ENCODE measurements around the gene CLEC18B.
A peak's percentile ranks its signal among the peaks of the same experiment; 100 is the strongest.
"Not testable (repeated sequence)": the region's sequence is repeated elsewhere in the genome, so short reads cannot be mapped to it uniquely, and the experiment has no call there.

Gene CLEC18B

DNA sequence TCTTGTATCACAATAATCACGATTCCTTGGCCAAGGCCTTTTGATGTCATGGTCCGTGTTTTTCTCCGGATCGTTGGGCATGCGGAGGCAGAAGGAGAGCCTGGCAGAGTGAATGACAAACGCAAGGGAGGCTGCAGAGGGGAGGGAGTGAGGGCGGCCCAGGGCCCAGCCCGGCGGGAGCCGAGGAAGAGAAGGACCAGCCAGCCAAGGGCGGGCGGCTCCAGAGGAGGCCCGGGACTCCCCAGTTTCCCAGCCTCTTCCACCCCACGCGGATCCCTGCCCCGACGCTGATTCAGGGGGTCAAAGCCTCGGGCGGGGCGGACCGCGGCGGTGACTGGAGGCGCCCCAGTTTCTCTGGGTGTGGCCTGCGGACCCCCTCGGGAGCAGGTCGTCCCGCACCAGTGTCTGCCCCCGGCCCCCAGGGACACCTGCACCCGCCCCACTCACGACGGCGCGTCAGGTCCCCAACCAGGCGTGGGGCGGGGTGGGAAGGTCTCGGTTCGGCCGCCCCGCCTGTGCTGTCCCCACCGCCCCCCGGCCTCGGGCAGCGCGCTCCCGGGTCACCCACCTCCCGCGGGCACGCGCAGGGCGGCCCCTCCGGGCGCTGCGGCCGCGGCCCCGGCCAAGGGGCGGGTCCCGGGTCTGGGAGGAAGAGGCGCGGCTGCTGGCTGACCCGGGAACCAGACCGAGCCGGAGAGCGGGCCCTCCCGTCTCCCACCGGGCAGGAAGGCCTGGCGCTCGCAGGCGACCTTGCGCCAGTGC is 14.5 kb downstream of the CLEC18B start:
- DNase-seq (ENCODE audit: low spot score): not testable (repeated sequence)

DNA sequence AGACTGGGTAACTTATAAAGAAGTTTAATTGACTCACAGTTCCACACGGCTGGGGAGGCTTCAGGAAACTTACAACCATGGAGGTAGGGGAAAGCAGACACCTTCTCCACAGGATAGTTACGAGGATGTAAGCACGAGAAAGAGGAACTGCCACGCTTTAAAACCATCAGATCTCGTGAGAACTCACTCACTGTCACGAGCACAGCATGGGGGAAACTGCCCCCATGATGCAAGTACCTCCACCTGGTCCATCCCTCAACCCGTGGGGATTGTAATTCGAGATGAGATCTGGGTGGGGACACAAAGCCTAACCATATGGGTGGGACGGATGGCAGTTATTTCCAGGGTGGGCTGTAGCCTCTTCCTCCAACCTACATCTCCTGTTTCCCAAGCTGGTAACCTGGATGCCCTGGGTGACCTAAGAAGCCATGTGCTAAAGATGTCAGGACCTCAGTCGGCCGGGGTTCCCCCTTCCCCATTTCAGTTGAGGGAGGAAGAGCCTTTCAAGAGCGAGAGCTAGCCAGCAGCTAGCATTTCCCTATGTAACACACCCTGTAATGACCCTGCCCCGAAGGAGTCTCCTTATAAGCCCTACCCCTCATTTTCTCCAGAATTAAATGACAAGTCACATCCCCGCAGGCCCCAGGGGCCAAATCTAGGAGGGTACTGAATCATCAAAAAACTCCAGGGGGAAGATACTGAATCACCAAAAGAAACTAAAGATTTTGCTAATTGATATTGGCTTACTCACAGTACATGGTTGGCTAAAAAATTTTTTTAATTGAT is 16.9 kb downstream of the CLEC18B start:
- not testable (repeated sequence) for DNase-seq (ENCODE audit: low spot score)

DNA sequence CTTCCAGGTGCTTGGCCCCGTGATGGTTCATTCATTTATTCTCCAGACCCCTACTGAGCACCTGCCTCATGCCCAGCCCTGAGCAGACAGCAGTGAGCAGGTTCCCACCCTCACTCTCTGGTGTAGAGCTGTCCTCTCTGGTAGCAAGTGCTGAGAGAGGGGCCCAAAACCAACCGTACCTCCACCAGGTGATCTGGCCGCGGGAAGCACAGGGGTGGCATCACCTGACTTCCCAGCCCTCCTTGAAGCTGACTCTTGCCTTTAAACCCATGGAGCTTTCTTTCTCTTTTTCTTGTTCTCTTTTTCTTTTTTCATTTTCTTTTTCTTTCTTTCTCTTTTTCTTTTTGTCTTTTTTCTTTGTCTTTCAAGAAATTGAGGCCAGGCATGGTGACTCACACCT is 21.0 kb downstream of the CLEC18B start:
- DNase-seq (ENCODE audit: low spot score): not testable (repeated sequence)

DNA sequence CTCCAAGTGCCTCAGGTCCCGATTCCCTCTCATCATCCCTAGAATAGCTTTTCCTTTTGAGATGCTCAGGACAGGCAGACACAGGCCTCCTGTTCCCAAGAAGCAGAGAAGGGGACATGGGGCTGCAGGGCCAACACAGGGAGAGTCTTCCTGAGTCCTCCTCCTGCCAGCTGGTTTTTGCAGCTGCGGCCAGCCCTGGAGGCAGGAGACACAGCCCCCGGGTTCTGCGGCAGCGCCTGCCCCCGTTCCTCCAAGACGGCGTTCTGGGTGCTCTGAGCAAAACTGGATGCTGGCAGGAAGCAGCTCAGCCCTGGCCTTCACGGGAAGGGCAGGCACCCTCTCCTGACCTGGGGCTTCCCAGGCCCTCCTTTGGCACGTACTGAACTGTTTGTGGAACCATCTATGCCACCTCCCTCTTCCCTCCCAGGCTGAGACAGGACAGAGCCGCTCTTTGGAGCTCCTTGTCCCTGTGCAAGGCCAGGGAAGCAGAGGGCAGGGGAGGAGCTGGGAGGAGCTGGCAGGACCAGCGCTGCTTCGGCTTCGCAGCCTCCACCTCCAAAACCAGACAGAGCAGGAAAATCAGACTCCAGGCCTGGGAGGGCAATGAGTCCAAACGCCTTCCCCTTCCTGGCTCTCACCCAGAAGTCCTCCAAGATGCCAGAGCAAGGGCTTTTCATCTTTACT is 22.9 kb downstream of the CLEC18B start:
- not testable (repeated sequence) for DNase-seq (ENCODE audit: low spot score)

DNA sequence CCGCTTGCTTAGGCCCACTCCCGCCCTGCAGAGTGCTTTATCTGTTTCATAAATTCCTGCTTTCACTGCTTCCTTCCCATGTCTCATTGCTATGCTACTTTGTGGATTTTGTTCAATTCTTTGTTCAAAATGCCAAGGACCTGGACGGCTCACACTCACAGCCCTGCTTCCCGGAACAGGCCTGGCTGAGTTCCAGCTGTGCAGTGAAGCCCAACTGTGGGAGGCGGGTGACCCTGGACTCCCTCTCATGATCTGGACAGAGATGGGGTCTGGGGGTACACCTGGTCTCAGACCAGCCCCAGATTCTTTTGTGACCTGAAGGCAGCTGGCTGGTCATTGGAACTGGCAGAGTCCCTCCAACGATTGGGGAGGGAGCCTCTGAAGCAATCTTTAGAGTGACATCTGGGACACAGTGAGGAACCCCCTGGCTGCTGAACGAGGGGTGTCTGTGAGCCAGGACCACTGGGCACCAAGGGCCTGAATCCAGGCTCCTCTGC is 24.7 kb downstream of the CLEC18B start:
- peak; percentile 71 for DNase-seq (ENCODE audit: low spot score)

DNA sequence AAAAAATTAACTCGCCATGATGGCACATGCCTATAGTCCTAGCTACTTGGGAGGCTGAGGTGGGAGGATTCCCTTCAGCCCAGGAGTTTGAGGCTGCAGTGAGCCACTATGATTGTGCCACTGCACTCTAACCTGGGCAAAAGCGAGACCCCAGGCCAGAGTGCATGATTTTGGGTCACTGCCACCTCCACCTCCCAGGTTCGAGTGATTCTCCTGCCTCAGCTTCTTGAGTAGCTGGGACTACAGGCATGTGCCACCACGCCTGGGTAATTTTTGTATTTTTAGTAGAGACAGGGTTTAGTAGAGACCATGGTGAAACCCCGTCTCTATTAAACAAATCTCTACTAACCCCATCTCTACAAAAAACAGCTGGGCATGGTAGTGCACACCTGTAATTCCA is 26.7 kb downstream of the CLEC18B start:
- not testable (repeated sequence) for DNase-seq (ENCODE audit: low spot score)

DNA sequence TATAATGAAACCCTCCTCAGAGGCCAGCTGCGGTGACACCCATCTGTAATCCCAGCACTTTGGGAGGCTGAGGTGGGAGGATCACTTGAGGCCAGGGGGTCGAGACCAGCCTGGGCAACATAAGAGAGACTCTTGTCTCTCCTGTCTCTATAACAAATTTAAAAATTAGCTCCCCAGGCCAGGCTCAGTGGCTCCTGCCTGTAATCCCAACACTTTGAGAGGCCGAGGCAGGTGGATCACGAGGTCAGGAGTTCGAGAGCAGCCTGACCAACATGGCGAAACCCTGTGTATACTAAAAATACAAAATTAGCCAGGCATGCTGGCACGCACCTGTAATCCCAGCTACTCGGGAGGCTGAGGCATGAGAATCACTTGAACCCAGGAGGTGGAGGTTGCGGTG is 27.1 kb downstream of the CLEC18B start:
- DNase-seq (ENCODE audit: low spot score): not testable (repeated sequence)

DNA sequence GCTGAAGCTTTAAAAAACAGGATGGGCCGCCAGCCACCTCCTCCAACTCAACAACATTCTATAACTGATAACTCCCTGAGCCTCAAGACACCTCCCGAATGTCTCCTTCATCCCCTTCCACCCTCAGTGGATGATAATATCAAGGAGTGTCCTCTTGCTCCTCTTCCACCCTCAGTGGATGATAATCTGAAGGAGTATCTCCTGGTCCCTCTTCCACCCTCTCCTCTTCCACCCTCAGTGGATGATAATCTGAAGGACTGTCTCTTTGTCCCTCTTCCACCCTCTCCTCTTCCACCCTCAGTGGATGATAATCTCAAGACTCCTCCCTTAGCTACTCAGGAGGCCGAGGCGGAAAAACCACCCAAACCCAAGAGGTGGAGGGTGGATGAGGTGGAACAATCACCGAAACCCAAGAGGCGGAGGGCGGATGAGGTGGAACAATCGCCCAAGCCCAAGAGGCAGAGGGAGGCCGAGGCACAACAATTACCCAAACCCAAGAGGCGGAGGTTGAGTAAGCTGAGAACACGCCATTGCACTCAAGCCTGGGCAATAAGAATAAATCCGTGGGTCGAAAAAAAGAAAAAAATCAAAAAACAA is 29.7 kb downstream of the CLEC18B start:
- not testable (repeated sequence) for DNase-seq (ENCODE audit: low spot score)

DNA sequence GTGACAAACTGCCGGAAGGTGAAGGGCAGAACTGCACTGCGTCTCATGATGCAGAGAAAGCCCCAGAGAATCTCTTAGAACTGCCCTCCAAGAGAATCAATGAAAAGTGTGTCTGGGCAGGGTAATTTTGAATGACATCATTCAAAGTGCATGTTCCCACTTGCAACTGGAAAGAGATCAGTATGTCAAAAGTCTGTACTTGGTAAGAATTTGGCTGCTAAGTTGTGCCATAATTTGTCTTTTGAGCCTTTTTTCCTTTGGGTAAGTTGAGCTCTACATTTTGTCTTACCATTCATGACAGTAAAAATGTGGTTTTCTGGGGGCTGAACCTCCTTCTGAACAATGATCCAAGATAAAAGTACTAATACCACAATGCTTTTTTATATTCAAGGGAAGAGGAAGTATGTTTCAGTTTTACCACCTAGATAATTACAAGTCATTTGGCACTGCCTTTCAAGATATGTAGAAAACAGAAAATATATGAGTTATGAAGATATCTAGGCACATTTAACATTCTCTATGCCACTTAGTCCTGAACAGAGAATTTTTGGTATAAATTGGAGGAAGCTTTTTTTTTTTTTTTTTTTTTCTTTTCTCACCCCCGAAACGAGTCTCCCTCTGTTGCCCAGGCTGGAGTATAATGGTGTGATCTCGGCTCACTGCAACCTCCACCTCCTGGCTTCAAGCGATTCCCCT is 38.8 kb downstream of the CLEC18B start:
- not testable (repeated sequence) for DNase-seq (ENCODE audit: low spot score)

DNA sequence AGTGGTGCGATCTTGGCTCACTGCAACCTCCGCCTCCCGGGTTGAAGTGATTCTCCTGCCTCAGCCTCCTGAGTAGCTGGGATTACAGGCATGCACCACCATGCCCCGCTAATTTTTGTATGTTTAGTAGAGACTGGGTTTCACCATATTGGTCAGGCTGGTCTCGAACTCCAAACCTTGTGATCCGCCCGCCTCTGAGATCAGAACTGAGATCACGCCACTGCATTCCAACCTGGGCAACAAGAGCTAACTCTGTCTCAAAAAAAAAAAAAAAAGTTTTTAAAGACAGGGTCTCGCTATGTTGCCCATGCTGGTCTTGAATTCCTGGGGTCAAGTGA is 47.5 kb downstream of the CLEC18B start:
- DNase-seq (ENCODE audit: low spot score): not testable (repeated sequence)

DNA sequence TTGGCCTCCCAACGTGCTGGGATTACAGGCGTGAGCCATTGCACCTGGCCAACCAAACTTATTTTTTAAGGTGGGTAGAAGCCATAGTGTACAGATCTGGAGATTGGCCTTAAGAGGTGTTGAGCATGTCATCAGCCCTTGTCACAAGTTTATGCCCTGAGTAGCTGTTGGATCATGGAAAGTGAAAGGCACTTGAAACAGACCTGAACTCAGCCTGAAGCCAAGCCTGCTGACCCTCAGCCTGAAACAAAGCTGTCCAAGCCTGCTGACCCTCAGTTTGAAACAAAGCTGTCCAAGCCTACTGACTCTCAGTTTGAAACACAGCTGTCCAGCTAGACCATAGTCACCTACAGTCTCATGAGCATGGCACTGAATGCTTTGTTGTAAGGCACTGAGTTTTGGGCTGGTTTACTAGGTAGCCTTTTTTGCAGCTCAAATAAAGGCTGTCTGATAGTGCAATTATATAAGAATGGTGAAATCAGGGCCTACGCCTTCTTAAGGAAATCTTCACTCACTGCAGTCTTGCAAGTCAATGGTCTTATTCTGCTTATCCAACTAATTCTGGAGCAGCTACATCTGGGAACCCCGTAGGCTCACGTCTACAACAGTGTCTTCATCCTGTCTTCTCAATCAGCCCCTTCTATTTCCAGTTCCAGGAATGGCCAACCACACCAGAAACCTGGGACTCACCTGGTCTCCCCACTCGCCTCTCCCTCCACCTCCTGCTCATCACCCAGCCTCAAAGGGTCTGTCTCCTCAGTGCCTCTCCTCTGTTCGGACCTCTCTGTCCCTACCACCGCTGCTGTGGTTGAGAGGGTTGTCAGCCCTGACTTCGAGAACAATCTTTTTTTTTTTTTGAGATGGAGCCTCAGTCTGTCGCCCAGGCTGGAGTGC is 48.1 kb downstream of the CLEC18B start:
- DNase-seq (ENCODE audit: low spot score): no peak

DNA sequence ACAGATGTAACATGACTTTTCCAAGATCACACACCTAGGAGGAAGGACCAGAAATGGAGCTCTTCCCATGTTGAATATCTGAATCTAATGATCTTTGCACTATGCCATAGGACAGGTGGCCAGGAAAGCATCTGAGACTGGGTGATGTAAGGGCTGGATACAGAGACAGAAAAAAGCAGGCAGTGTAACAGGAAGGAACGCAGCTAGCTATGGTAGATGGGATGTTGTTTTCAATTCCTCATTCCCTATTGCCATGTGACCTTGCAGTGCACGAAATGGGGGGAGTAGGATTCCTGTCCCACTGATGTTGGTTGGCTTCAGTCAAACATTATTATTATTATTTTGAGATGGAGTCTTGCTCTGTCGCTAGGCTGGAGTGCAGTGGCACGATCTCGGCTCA is 48.9 kb downstream of the CLEC18B start:
- no peak for DNase-seq (ENCODE audit: low spot score)

DNA sequence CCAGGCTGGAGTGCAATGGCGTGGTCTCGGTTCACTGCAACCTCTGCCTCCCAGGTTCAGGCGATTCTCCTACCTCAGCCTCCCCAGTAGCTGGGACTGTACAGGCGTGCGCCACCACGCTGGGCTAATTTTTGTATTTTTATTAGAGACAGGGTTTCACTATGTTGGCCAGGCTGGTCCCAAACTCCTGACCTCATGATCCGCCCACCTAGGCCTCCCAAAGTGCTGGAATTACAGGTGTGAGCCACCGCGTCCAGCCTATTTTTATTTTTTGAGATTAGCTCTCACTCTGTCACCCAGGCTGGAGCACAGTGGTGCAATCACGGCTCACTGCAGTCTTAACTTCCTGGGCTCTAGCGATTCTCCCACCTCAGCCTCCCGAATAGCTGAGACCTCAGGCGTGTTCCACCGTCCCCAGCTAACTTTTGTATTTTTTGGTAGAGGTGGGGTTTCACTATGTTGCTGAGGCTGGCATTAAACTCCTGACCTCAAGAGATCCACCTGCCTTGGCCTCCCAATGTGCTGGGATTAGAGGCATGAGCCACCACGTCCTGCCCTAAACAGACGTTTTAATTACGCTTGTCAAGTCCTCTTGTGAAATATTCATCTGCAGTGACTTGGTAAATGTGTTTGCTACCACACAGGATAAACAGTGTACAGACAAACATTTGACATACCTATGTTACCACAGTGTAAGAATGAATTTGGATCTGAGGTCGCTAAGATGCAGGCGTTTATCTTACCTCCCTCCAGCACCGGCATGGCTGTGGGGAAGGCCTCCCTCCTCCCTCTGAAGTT is 50.7 kb downstream of the CLEC18B start:
- DNase-seq (ENCODE audit: low spot score): not testable (repeated sequence)

DNA sequence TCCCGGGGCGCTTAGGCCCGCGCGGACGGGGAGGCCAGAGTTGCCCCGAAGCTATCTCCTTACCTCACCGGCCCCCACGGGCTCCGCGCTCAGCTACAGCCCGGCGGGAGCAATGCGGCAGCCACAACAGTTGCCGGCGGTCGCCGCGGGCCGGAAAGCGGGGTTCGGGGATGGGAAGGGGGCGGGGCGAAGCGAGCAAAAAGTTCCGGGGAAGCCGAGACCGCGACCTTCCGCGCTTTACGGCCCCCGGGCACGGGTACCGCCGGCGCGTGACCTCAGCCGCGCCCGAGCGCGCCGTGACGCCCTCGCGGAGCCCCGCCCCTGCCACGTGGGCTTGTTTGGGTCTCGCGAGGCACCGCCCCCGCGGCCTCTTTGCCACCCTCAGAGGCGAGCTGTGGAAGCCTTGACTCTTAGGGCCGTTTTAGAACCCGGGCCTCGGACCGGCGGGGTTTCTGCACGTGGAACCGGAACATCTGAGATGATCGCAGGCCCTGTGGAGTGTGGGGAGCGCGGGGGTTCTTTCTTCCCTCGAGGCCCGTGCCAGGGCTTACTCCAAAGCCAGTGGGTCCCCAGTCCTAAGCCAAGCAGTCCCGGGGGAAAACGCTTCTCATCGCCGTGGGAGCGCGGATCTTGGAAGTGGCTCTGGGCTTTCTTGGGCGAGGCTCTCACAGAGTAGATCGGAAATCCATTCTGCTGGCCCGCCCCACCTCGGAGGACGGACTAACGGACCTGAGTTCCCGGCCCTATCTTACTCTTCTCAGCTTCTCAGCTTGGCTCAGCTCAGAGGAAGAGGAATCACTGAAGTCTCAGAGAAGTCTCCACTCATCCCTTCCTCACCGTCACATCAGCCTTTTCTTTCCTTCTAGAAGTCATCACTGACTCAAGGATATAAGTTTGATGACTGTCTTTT is 53.0 kb downstream of the CLEC18B start:
- peak; percentile 92 for DNase-seq (ENCODE audit: low spot score)

DNA sequence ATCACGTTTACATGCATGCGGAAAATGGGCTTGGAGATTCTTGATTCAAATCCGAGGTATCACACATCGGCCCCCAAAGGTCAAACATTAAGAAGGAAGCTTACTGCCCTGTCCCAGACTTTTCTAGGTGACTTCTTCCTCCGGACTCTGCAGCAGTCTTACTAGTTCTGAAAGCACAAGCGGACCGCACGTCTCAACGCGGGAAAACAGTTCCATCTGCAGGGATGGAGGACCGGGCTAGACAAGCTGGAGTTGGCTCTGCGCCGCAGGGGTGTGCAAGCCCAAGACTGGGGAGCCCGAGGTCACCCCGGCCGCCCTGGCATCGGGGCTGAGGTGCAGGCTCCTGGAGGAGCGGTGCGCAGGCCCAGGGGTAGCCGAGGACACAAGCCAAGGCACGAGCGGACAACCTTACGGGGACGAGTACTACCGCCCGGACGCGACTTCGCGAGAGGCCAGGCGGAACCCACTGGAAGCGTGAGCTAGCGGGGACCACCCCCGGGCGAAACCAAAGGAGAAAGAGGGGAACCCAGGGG is 53.7 kb downstream of the CLEC18B start:
- DNase-seq (ENCODE audit: low spot score): peak; percentile 32

DNA sequence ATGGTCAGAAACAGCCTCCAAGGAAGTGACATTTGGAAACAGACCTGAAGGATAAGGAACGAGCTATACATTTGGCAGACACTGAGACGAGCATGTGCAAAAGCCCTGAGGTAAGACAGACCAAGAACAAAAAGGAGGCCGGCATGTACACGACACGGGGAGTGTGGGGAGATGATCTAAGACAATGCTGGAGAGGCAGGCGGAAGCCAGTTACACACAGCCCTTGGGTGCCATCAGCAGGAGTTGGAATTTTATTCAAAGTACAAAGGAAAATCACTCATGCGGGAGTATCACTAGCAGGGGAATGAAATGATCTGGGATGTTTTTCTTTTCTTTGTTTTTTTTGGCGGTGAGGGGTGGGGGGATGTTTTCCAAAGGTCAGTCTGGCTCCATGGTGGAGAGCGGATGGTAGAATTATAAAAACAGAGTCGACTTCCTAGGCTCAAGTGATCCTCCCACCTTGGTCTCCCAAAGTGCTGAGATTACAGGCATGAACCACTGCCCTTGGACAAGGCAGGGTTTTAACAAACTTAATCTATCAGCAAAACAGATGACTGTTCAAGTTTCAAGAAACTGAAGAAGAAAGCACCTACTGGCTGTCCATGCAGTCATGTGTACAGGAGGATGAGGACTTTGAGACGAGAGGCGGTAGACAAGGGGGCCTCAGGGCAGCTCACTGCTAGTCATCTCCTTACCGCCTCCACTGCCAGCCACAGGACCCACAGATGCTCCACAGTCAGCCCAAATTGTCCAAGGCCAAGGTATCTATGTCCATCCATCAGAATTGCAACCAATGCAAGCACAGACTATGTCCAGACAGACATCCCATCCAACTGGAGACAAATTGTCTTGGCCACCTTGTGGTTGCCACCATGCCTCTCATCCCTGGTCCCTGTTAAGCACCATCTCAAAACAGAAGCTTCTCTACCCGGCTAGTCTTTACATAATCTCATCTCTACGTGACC is 59.4 kb downstream of the CLEC18B start:
- peak; percentile 4 for DNase-seq (ENCODE audit: low spot score)

Measured in kidney tubule cell (primary cell).